ENCODE data around the gene GRIK2. TPM values are rescaled to one million over a fixed set of nuclear protein-coding genes. Genes with fewer than 3 reads are reported as not detected.

Gene GRIK2
- total and polyA plus RNA-seq, 2 donors (not counting 3 experiments of a cell fraction or from before 2014, with no cell fraction given): not detected

GRCh38 chr6:101845621-101846020 is 452.1 kb downstream of the GRIK2 start:
- intact Hi-C loops (cut with micrococcal nuclease): no loop called here
- H4K20me1 ChIP-seq (replicated peaks; ENCODE audit: control insufficient read depth, extremely low read depth, insufficient read depth, low read length): no peaks in the 10 kb centered on the region
- H3K4me3 ChIP-seq (replicated peaks in 1 of 3; ENCODE audit: insufficient read depth in 1 of 3, low read depth in 1 of 3, low read length in 3 of 3): no peak overlapping the region
- DNase-seq (ENCODE audit: low read depth, low spot score) (no peak), FAIRE-seq (no peak)
- H3K27ac ChIP-seq (ENCODE audit: insufficient read depth, low read depth, low read length): no peak overlapping the region
- ChIA-PET POLR2A (no interaction called here), CTCF (no interaction called here)
- H3K79me2 ChIP-seq (ENCODE audit: control insufficient read depth, insufficient read depth, low read length): no peaks in the 10 kb centered on the region
- H3K36me3 ChIP-seq (ENCODE audit: control insufficient read depth in 2 of 2, extremely low read depth in 1 of 2, insufficient read depth in 2 of 2, low read length in 2 of 2): no peaks in the 10 kb centered on the region
- no peak overlapping the region for H3K9ac ChIP-seq (replicated peaks; ENCODE audit: extremely low read depth, insufficient read depth, low read length)
- no peaks in the 10 kb centered on the region for H3K9me3 ChIP-seq (replicated peaks; ENCODE audit: control insufficient read depth, insufficient read depth, low read length)
- H3K4me2 ChIP-seq (ENCODE audit: insufficient read depth, low read length): no peak overlapping the region
- no TSS peak for BruUV-seq (replicated peaks)
- no peak for TF ChIP-seq MYC (IDR thresholded peaks at IDR 0.05; ENCODE audit: low read depth, low read length)
- no peaks in the 10 kb centered on the region for H3K27me3 ChIP-seq (ENCODE audit: control insufficient read depth in 2 of 2, insufficient read depth in 2 of 2, low read length in 2 of 2)
- no peak overlapping the region for H2AFZ ChIP-seq (ENCODE audit: low read depth, low read length)
- H3K4me1 ChIP-seq (ENCODE audit: control insufficient read depth, extremely low read depth, insufficient read depth, low read length): no peaks in the 10 kb centered on the region
- dilution Hi-C loops (cut with MboI; ENCODE audit: extremely low pct_ligation_motif_present, low sequenced_read_pairs): no loop called here
- no peaks in the 10 kb centered on the region for H3K9me1 ChIP-seq (replicated peaks; ENCODE audit: control insufficient read depth, extremely low read depth, insufficient read depth, low read length)

- intact Hi-C loops (cut with micrococcal nuclease): no loop called here
- dilution Hi-C loops (cut with MboI; ENCODE audit: extremely low pct_ligation_motif_present, low sequenced_read_pairs): no loop called here
- H3K9ac ChIP-seq (replicated peaks; ENCODE audit: extremely low read depth, insufficient read depth, low read length): no peak overlapping the region
- no peaks in the 10 kb centered on the region for H4K20me1 ChIP-seq (replicated peaks; ENCODE audit: control insufficient read depth, extremely low read depth, insufficient read depth, low read length)
- no peak for FAIRE-seq
- no peak overlapping the region for H3K27ac ChIP-seq (ENCODE audit: insufficient read depth, low read depth, low read length)
- H3K9me3 ChIP-seq (replicated peaks; ENCODE audit: control insufficient read depth, insufficient read depth, low read length): no peaks in the 10 kb centered on the region
- no peak for DNase-seq (ENCODE audit: low read depth, low spot score)
- no peaks in the 10 kb centered on the region for H3K79me2 ChIP-seq (ENCODE audit: control insufficient read depth, insufficient read depth, low read length)
- no peaks in the 10 kb centered on the region for H3K36me3 ChIP-seq (ENCODE audit: control insufficient read depth in 2 of 2, extremely low read depth in 1 of 2, insufficient read depth in 2 of 2, low read length in 2 of 2)
- no peaks in the 10 kb centered on the region for H3K9me1 ChIP-seq (replicated peaks; ENCODE audit: control insufficient read depth, extremely low read depth, insufficient read depth, low read length)
- ChIA-PET POLR2A (no interaction called here), CTCF (no interaction called here)
- no peak overlapping the region for H3K4me2 ChIP-seq (ENCODE audit: insufficient read depth, low read length)
- BruUV-seq (replicated peaks): no TSS peak
- no peak overlapping the region for H2AFZ ChIP-seq (ENCODE audit: low read depth, low read length)
- no peaks in the 10 kb centered on the region for H3K4me1 ChIP-seq (ENCODE audit: control insufficient read depth, extremely low read depth, insufficient read depth, low read length)
- no peak overlapping the region for H3K4me3 ChIP-seq (replicated peaks in 1 of 3; ENCODE audit: insufficient read depth in 1 of 3, low read depth in 1 of 3, low read length in 3 of 3)
- H3K27me3 ChIP-seq (ENCODE audit: control insufficient read depth in 2 of 2, insufficient read depth in 2 of 2, low read length in 2 of 2): no peaks in the 10 kb centered on the region
- TF ChIP-seq JUN (IDR thresholded peaks at IDR 0.05; ENCODE audit: borderline replicate concordance, insufficient read depth, insufficient read length, low read depth) (no peak), POLR2AphosphoS5 (IDR thresholded peaks at IDR 0.05; ENCODE audit: insufficient read depth, low read depth, low read length) (no peak), EZH2 (IDR thresholded peaks at IDR 0.05; ENCODE audit: borderline replicate concordance, low read depth, low read length, severe bottlenecking) (no peak), FOS (IDR thresholded peaks at IDR 0.05; ENCODE audit: borderline replicate concordance, insufficient read depth, low read length) (no peak)
Observed at GRCh38 chr6:101847690-101848089, 454.2 kb downstream of the GRIK2 start.

All from endothelial cell of umbilical vein (primary cell).